Measurements from ENCODE around the gene TNFRSF1A.
"Not testable (repeated sequence)": the region's sequence is repeated elsewhere in the genome, so short reads cannot be mapped to it uniquely, and the experiment has no call there.

The TNFRSF1A gene

DNA sequence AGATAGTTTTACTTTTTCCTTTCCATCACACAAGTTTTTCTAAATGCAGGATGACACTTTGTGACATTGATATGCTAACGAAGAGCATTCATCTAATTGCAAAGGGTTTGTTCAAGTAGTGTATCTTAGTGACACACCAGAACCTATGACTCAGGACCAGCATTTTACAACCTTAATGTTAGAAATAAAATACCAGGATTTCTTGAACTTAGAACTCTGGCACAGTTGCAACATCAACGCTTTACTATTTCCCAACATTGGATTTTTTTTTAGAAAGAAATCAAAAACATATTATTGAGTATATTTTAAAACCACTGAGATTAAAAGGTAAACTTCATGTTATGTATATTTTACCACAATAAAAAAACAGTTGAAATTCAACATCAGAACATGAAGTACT, 49.3 kb downstream of the TNFRSF1A start:
- H3K4me3 ChIP-seq (ENCODE audit: low read depth, low read length), result no peak overlapping the region
- in situ Hi-C loops (cut with HindIII; ENCODE audit: low sequenced_read_pairs), result no loop called here
- TF ChIP-seq, protein P1, sequence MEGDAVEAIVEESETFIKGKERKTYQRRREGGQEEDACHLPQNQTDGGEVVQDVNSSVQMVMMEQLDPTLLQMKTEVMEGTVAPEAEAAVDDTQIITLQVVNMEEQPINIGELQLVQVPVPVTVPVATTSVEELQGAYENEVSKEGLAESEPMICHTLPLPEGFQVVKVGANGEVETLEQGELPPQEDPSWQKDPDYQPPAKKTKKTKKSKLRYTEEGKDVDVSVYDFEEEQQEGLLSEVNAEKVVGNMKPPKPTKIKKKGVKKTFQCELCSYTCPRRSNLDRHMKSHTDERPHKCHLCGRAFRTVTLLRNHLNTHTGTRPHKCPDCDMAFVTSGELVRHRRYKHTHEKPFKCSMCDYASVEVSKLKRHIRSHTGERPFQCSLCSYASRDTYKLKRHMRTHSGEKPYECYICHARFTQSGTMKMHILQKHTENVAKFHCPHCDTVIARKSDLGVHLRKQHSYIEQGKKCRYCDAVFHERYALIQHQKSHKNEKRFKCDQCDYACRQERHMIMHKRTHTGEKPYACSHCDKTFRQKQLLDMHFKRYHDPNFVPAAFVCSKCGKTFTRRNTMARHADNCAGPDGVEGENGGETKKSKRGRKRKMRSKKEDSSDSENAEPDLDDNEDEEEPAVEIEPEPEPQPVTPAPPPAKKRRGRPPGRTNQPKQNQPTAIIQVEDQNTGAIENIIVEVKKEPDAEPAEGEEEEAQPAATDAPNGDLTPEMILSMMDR (IDR thresholded peaks at IDR 0.05; ENCODE audit: low read depth, low read length, missing control alignments), result no peak
- no peak for DNase-seq (ENCODE audit: low read depth)

DNA sequence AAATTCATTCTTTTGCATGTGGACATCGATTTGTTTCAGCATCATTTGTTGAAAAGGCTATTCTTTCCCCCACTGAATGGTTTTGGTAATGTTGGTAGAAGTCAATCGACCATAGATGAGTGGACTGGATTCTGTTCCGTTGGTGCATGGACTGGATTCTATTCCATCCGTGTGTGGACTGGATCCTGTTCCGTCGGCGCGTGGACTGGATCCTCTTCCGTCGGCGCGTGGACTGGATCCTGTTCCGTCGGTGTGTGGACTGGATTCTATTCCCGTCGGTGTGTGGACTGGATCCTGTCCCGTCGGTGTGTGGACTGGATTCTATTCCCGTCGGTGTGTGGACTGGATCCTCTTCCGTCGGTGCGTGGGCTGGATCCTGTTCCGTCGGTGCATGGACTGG, 52.0 kb downstream of the TNFRSF1A start:
- in situ Hi-C loops (cut with HindIII; ENCODE audit: low sequenced_read_pairs); DNase-seq (ENCODE audit: low read depth); H3K4me3 ChIP-seq (ENCODE audit: low read depth, low read length): not testable (repeated sequence)

GRCh38 chr12:6289081-6289480, 52.8 kb downstream of the TNFRSF1A start:
- DNase-seq (ENCODE audit: low read depth); H3K4me3 ChIP-seq (ENCODE audit: low read depth, low read length); in situ Hi-C loops (cut with HindIII; ENCODE audit: low sequenced_read_pairs): not testable (repeated sequence)

GRCh38 chr12:6288235-6288634, 53.6 kb downstream of the TNFRSF1A start:
- no peak for DNase-seq (ENCODE audit: low read depth)
- H3K4me3 ChIP-seq (ENCODE audit: low read depth, low read length), result no peak overlapping the region
- in situ Hi-C loops (cut with HindIII; ENCODE audit: low sequenced_read_pairs), result no loop called here
- TF ChIP-seq, protein P1 (IDR thresholded peaks at IDR 0.05; ENCODE audit: low read depth, low read length, missing control alignments), result no peak

GRCh38 chr12:6285532-6286306, 56.2 kb downstream of the TNFRSF1A start:
- in situ Hi-C loops (cut with HindIII; ENCODE audit: low sequenced_read_pairs), result no loop called here
- H3K4me3 ChIP-seq (ENCODE audit: low read depth, low read length), result no peak overlapping the region
- DNase-seq (ENCODE audit: low read depth), result no peak
- TF ChIP-seq, protein P1 (IDR thresholded peaks at IDR 0.05; ENCODE audit: low read depth, low read length, missing control alignments), result no peak

- DNase-seq (ENCODE audit: low read depth), result peak; percentile 52
- TF ChIP-seq, protein P1 (IDR thresholded peaks at IDR 0.05; ENCODE audit: low read depth, low read length, missing control alignments), result peak; percentile 87
- in situ Hi-C loops (cut with HindIII; ENCODE audit: low sequenced_read_pairs), result no loop called here
Measured at GRCh38 chr12:6285063-6285477, 56.8 kb downstream of the TNFRSF1A start.

GRCh38 chr12:6284273-6284672, 57.6 kb downstream of the TNFRSF1A start:
- no peak overlapping the region for H3K4me3 ChIP-seq (ENCODE audit: low read depth, low read length)
- in situ Hi-C loops (cut with HindIII; ENCODE audit: low sequenced_read_pairs), result no loop called here
- DNase-seq (ENCODE audit: low read depth), result no peak
- TF ChIP-seq, protein P1 (IDR thresholded peaks at IDR 0.05; ENCODE audit: low read depth, low read length, missing control alignments), result no peak

More at GRCh38 chr12:6285063-6285477, 56.8 kb downstream of the TNFRSF1A start:
- H3K4me3 ChIP-seq (ENCODE audit: low read depth, low read length), result no peak overlapping the region

Measured in astrocyte of the cerebellum (primary cell).